GM23338 (cell line): ENCODE data around the gene STXBP5L. TPM values are rescaled to one million over a fixed set of nuclear protein-coding genes. Genes with fewer than 3 reads are reported as not detected.

Experiments used
- ATAC-seq: fragments of 200-7000 bp; cut with Tn5 transposase; 3 replicates; pipeline ENCODE4 v1.9.1; 2020
- DNase-seq: peaks from one replicate; pipeline ENCODE4 v3.0.0-alpha.2; 2015; ENCODE audit warnings: low spot score
- H2AFZ ChIP-seq: fragments of 200-600 bp; sonication (generic); 2 replicates; pipeline ENCODE4 v1.8.0; 2016; ENCODE audit warnings: antibody characterized with exemption, mild to moderate bottlenecking, moderate library complexity
- H3F3A ChIP-seq: fragments of 200-600 bp; sonication (generic); replicated peaks from 2 replicates; pipeline ENCODE4 v1.8.0; 2017; ENCODE audit warnings: antibody characterized with exemption, mixed run types, low read depth
- H3K27ac ChIP-seq: fragments of 200-600 bp; sonication (generic); 2 replicates; pipeline ENCODE4 v1.6.1; 2016; ENCODE audit warnings: low read depth
- H3K27me3 ChIP-seq: fragments of 200-600 bp; sonication (generic); 2 replicates; pipeline ENCODE4 v1.8.0; 2016; ENCODE audit warnings: mild to moderate bottlenecking, mixed run types, moderate library complexity; ENCODE audit not compliant: insufficient read depth
- H3K36me3 ChIP-seq: fragments of 200-600 bp; sonication (generic); 2 replicates; pipeline ENCODE4 v1.8.0; 2016; ENCODE audit warnings: mild to moderate bottlenecking; ENCODE audit not compliant: insufficient read depth
- H3K4me1 ChIP-seq: fragments of 200-600 bp; sonication (generic); 2 replicates; pipeline ENCODE4 v1.8.0; 2016; ENCODE audit warnings: mild to moderate bottlenecking, moderate library complexity; ENCODE audit not compliant: insufficient read depth
- H3K4me2 ChIP-seq: fragments of 200-600 bp; sonication (generic); 2 replicates; pipeline ENCODE4 v1.7.1; 2017; ENCODE audit warnings: mixed run types
- H3K4me3 ChIP-seq: fragments of 200-600 bp; sonication (generic); 2 replicates; pipeline ENCODE4 v1.6.1; 2016; ENCODE audit warnings: mixed run types
- H3K79me2 ChIP-seq: fragments of 200-600 bp; sonication (generic); replicated peaks from 2 replicates; pipeline ENCODE4 v1.8.0; 2017; ENCODE audit warnings: mild to moderate bottlenecking; ENCODE audit not compliant: insufficient read depth
- H3K9me2 ChIP-seq: fragments of 200-600 bp; sonication (generic); 2 replicates; pipeline ENCODE4 v1.8.0; 2017; ENCODE audit not compliant: insufficient read depth
- H4K20me1 ChIP-seq: fragments of 200-600 bp; sonication (generic); replicated peaks from 2 replicates; pipeline ENCODE4 v1.8.0; 2017; ENCODE audit warnings: mild to moderate bottlenecking; ENCODE audit not compliant: insufficient read depth
- H3K27ac Mint-ChIP-seq: 2 replicates; pipeline ENCODE4 v1.8.0; 2020; ENCODE audit warnings: inconsistent platforms, mild to moderate bottlenecking, moderate library complexity, mixed read lengths
- H3K27me3 Mint-ChIP-seq: 3 replicates; pipeline ENCODE4 v1.8.0; 2022; ENCODE audit warnings: low read depth, mild to moderate bottlenecking, moderate library complexity, mixed read lengths, inconsistent platforms; ENCODE audit not compliant: insufficient read depth, poor library complexity
- H3K36me3 Mint-ChIP-seq: 3 replicates; pipeline ENCODE4 v1.8.0; 2021; ENCODE audit warnings: low read depth, mild to moderate bottlenecking, inconsistent platforms, moderate library complexity, mixed read lengths
- H3K4me1 Mint-ChIP-seq: 3 replicates; pipeline ENCODE4 v1.8.0; 2020; ENCODE audit warnings: mild to moderate bottlenecking, inconsistent platforms, mixed read lengths
- H3K4me3 Mint-ChIP-seq: 3 replicates; pipeline ENCODE4 v1.8.0; 2021; ENCODE audit warnings: moderate library complexity, mild to moderate bottlenecking, inconsistent platforms, mixed read lengths
- H3K9me3 Mint-ChIP-seq: 3 replicates; pipeline ENCODE4 v1.8.0; 2020; ENCODE audit warnings: moderate library complexity, mild to moderate bottlenecking, inconsistent platforms, mixed read lengths
- CREB1 ChIP-seq: fragments of 250-450 bp; sonication (Bioruptor Pico); IDR thresholded peaks from 2 replicates; pipeline ENCODE4 v1.5.0; 2020; ENCODE audit warnings: low read depth, mild to moderate bottlenecking, moderate library complexity
- EZH2 ChIP-seq: fragments of 200-600 bp; sonication (generic); IDR thresholded peaks from one replicate; pipeline ENCODE4 v1.8.0; 2017; ENCODE audit warnings: antibody characterized with exemption, mild to moderate bottlenecking, low read depth; ENCODE audit not compliant: unreplicated experiment
- JUNB ChIP-seq: IDR thresholded peaks from one replicate; pipeline ENCODE4 v1.6.1; 2016; ENCODE audit warnings: antibody characterized with exemption; ENCODE audit not compliant: unreplicated experiment
- NANOG ChIP-seq: IDR thresholded peaks from 2 replicates; pipeline ENCODE4 v1.6.1; 2016; ENCODE audit warnings: antibody characterized with exemption, borderline replicate concordance
- POLR2AphosphoS5 ChIP-seq: IDR thresholded peaks from 2 replicates; pipeline ENCODE4 v1.6.1; 2016; ENCODE audit warnings: antibody characterized with exemption, low read depth
- STAT1 ChIP-seq: IDR thresholded peaks from one replicate; pipeline ENCODE4 v1.6.1; 2016; ENCODE audit warnings: antibody characterized with exemption; ENCODE audit not compliant: unreplicated experiment
- ZNF114 ChIP-seq: fragments of 250-450 bp; sonication (Bioruptor Pico); IDR thresholded peaks from 2 replicates; pipeline ENCODE4 v1.5.0; 2020; ENCODE audit warnings: mild to moderate bottlenecking, moderate library complexity
- ZNF331 ChIP-seq: fragments of 250-450 bp; sonication (Bioruptor Pico); IDR thresholded peaks from 2 replicates; pipeline ENCODE4 v1.5.0; 2020; ENCODE audit warnings: low read depth, mild to moderate bottlenecking, moderate library complexity
- polyA plus RNA-seq: library from polyadenylated mRNA; unstranded; fragments of >200 nt; fragmentation: Nextera tagmentation; extraction: Ambion mirVana; gene quantifications from 2 replicates; pipeline ENCODE4 v1.2.1, GENCODE V29; 2016
- total RNA-seq: library from RNA; depleted of rRNA; stranded (reverse); fragments of >200 nt; shearing (Covaris generic); gene quantifications from 2 replicates; pipeline ENCODE4 v1.2.3, GENCODE V29; 2014
- TF ChIP-seq, protein P1 (sequence below): fragments of 250-450 bp; sonication (Bioruptor Pico); IDR thresholded peaks from 2 replicates; pipeline ENCODE4 v1.5.0; 2020; ENCODE audit warnings: mild to moderate bottlenecking, moderate library complexity
- TF ChIP-seq, protein P2 (sequence below), 2 experiments: fragments of 200-600 bp in 1 of 2; sonication (generic) in 1 of 2; conservative IDR thresholded peaks; 2 replicates each; pipeline versions ENCODE4 v1.5.1 to v1.6.1; 2016 to 2017; ENCODE audit warnings: antibody characterized with exemption in 2 of 2, low read depth in 2 of 2, mild to moderate bottlenecking in 2 of 2, moderate library complexity in 1 of 2
- TF ChIP-seq, protein P3 (sequence below): IDR thresholded peaks from 2 replicates; pipeline ENCODE4 v1.6.1; 2016; ENCODE audit warnings: antibody characterized with exemption

Gene STXBP5L
- total and polyA plus RNA-seq, 2 experiments from 2014 or later, result 4.2 to 6.0 TPM

DNA sequence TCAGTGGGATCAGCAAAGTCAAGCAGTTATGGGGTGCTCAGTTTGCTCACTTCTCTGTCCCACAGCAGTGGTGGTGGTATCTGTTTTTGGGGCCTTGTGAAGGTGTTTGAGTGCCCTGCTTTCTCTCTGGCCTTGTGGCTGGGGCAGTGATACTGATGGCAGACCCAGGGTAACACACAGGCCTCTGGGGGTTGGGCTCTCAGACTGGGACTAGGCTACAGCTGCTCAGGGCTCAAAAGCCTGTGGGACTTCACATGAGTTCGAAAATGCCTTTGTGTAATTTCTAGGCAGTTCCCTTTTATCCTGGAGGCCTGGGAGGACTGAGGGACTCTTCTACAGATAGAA lies 75.3 kb downstream of the STXBP5L start:
- peak; percentile 77 for ATAC-seq
- Histone ChIP-seq H3K4me2 (no peak overlapping the region), H3K9me2 (no peaks in the 10 kb centered on the region), H3F3A (no peaks in the 10 kb centered on the region), H3K27me3 (no peaks in the 10 kb centered on the region), H2AFZ (no peak overlapping the region), H3K27ac (peak overlapping the region; percentile 14; the same call in 1 of the 2 replicates), H3K79me2 (no peaks in the 10 kb centered on the region), H3K4me1 (no peaks in the 10 kb centered on the region), H3K36me3 (no peaks in the 10 kb centered on the region), H4K20me1 (no peaks in the 10 kb centered on the region), H3K4me3 (no peak overlapping the region)
- peaks cover 13% of the 10 kb centered on the region for H3K4me1 Mint-ChIP-seq
- no peak for DNase-seq
- H3K36me3 Mint-ChIP-seq, result peaks cover 45% of the 10 kb centered on the region
- H3K4me3 Mint-ChIP-seq, result no peak overlapping the region
- TF ChIP-seq POLR2AphosphoS5 (no peak), NANOG (no peak), ZNF114 (no peak), JUNB (no peak), STAT1 (no peak), ZNF331 (CRISPR knock-in tag) (no peak), EZH2 (no peak), CREB1 (CRISPR knock-in tag) (no peak)
- TF ChIP-seq, protein P1, sequence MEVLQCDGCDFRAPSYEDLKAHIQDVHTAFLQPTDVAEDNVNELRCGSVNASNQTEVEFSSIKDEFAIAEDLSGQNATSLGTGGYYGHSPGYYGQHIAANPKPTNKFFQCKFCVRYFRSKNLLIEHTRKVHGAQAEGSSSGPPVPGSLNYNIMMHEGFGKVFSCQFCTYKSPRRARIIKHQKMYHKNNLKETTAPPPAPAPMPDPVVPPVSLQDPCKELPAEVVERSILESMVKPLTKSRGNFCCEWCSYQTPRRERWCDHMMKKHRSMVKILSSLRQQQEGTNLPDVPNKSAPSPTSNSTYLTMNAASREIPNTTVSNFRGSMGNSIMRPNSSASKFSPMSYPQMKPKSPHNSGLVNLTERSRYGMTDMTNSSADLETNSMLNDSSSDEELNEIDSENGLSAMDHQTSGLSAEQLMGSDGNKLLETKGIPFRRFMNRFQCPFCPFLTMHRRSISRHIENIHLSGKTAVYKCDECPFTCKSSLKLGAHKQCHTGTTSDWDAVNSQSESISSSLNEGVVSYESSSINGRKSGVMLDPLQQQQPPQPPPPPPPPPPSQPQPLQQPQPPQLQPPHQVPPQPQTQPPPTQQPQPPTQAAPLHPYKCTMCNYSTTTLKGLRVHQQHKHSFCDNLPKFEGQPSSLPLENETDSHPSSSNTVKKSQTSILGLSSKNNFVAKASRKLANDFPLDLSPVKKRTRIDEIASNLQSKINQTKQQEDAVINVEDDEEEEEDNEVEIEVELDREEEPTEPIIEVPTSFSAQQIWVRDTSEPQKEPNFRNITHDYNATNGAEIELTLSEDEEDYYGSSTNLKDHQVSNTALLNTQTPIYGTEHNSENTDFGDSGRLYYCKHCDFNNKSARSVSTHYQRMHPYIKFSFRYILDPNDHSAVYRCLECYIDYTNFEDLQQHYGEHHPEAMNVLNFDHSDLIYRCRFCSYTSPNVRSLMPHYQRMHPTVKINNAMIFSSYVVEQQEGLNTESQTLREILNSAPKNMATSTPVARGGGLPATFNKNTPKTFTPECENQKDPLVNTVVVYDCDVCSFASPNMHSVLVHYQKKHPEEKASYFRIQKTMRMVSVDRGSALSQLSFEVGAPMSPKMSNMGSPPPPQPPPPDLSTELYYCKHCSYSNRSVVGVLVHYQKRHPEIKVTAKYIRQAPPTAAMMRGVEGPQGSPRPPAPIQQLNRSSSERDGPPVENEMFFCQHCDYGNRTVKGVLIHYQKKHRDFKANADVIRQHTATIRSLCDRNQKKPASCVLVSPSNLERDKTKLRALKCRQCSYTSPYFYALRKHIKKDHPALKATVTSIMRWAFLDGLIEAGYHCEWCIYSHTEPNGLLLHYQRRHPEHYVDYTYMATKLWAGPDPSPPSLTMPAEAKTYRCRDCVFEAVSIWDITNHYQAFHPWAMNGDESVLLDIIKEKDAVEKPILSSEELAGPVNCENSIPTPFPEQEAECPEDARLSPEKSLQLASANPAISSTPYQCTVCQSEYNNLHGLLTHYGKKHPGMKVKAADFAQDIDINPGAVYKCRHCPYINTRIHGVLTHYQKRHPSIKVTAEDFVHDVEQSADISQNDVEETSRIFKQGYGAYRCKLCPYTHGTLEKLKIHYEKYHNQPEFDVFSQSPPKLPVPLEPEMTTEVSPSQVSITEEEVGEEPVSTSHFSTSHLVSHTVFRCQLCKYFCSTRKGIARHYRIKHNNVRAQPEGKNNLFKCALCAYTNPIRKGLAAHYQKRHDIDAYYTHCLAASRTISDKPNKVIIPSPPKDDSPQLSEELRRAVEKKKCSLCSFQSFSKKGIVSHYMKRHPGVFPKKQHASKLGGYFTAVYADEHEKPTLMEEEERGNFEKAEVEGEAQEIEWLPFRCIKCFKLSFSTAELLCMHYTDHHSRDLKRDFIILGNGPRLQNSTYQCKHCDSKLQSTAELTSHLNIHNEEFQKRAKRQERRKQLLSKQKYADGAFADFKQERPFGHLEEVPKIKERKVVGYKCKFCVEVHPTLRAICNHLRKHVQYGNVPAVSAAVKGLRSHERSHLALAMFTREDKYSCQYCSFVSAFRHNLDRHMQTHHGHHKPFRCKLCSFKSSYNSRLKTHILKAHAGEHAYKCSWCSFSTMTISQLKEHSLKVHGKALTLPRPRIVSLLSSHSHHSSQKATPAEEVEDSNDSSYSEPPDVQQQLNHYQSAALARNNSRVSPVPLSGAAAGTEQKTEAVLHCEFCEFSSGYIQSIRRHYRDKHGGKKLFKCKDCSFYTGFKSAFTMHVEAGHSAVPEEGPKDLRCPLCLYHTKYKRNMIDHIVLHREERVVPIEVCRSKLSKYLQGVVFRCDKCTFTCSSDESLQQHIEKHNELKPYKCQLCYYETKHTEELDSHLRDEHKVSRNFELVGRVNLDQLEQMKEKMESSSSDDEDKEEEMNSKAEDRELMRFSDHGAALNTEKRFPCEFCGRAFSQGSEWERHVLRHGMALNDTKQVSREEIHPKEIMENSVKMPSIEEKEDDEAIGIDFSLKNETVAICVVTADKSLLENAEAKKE (CRISPR knock-in tag), result no peak
- TF ChIP-seq, protein P2, sequence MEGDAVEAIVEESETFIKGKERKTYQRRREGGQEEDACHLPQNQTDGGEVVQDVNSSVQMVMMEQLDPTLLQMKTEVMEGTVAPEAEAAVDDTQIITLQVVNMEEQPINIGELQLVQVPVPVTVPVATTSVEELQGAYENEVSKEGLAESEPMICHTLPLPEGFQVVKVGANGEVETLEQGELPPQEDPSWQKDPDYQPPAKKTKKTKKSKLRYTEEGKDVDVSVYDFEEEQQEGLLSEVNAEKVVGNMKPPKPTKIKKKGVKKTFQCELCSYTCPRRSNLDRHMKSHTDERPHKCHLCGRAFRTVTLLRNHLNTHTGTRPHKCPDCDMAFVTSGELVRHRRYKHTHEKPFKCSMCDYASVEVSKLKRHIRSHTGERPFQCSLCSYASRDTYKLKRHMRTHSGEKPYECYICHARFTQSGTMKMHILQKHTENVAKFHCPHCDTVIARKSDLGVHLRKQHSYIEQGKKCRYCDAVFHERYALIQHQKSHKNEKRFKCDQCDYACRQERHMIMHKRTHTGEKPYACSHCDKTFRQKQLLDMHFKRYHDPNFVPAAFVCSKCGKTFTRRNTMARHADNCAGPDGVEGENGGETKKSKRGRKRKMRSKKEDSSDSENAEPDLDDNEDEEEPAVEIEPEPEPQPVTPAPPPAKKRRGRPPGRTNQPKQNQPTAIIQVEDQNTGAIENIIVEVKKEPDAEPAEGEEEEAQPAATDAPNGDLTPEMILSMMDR (conservative IDR thresholded peaks at IDR 0.05; ENCODE audit: low read depth in 2 of 2), result no peak
- TF ChIP-seq, protein P3, sequence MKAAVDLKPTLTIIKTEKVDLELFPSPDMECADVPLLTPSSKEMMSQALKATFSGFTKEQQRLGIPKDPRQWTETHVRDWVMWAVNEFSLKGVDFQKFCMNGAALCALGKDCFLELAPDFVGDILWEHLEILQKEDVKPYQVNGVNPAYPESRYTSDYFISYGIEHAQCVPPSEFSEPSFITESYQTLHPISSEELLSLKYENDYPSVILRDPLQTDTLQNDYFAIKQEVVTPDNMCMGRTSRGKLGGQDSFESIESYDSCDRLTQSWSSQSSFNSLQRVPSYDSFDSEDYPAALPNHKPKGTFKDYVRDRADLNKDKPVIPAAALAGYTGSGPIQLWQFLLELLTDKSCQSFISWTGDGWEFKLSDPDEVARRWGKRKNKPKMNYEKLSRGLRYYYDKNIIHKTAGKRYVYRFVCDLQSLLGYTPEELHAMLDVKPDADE, result no peak
- no peak overlapping the region; the same call in 1 of the 2 replicates for H3K27ac Mint-ChIP-seq
- H3K27me3 Mint-ChIP-seq, result no peaks in the 10 kb centered on the region
- peaks cover 31% of the 10 kb centered on the region for H3K9me3 Mint-ChIP-seq
